MM.1S (cell line): ENCODE measurements around the gene NLGN4Y.

Experiments used
- CTCF ChIP-seq: fragments of 300-600 bp; sonication (generic); IDR thresholded peaks from 2 replicates; pipeline ENCODE4 v1.5.1; 2016; ENCODE audit warnings: antibody characterized with exemption, low read length, mixed read lengths
- EZH2 ChIP-seq: fragments of 300-600 bp; sonication (generic); optimal IDR thresholded peaks from 2 replicates; pipeline ENCODE3; 2017; ENCODE audit warnings: low read depth, mild to moderate bottlenecking, antibody characterized with exemption, low read length, mixed read lengths
- EZH2phosphoT487 ChIP-seq: fragments of 300-600 bp; sonication (generic); IDR thresholded peaks from 2 replicates; pipeline ENCODE4 v1.6.1; 2018; ENCODE audit warnings: antibody characterized with exemption, low read length

DNA sequence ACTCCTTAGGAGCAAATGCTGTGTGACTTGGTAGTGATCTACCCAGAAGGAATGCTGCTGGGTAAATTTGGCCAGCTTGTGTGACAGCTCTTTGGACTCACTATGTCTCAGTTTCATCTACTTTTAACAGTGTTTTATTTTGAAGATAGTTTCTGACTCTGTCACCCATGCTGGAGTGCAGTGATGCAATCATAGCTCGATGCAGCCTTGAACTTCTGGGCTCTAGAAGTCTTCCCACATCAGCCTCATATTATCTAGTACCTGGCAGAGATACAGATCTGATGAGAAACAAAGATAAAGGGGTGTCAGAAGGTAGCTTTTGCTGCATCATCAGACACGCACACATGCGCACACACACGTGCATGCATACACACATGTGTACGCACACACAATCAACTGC lies 19.2 kb downstream of the NLGN4Y start:
- no peak for TF ChIP-seq CTCF
- TF ChIP-seq EZH2 = no peak
- TF ChIP-seq EZH2phosphoT487 = no peak
